Esophagus squamous epithelium (tissue), 5 donors: Measurements from ENCODE around the gene GMFB. TPM values are rescaled to one million over a fixed set of nuclear protein-coding genes. Genes with fewer than 3 reads are reported as not detected.

Experiments used
- DNase-seq: peaks from one replicate; lab custom pipeline; 2025; lab: John Stamatoyannopoulos, UW
- H3K27ac ChIP-seq, 4 donors: fragments of 200-600 bp; sonication (generic); one replicate each; pipeline ENCODE4 v1.5.1; 2016 to 2019; ENCODE audit warnings: mild to moderate bottlenecking in 1 of 4
- H3K27me3 ChIP-seq, 4 donors: fragments of 200-600 bp; sonication (generic); 1 replicate in 3 of 4; 2 replicates in 1 of 4; pipeline versions ENCODE4 v1.5.1 to v1.6.0; 2017 to 2021; ENCODE audit warnings: antibody characterized with exemption in 1 of 4
- H3K36me3 ChIP-seq, 3 donors: fragments of 200-600 bp; sonication (generic); one replicate each; pipeline ENCODE4 v1.5.1; 2016 to 2019
- H3K4me1 ChIP-seq, 3 donors: fragments of 200-600 bp; sonication (generic); one replicate each; pipeline ENCODE4 v1.5.1; 2017 to 2019
- H3K4me3 ChIP-seq, 4 donors: fragments of 200-600 bp; sonication (generic); 1 replicate in 3 of 4; 2 replicates in 1 of 4; pipeline ENCODE4 v1.5.1; 2016 to 2019; ENCODE audit warnings: mild to moderate bottlenecking in 2 of 4, moderate library complexity in 1 of 4
- H3K9me3 ChIP-seq, 3 donors: fragments of 200-600 bp; sonication (generic); one replicate each; pipeline ENCODE4 v1.5.1; 2016 to 2019
- CTCF ChIP-seq, 6 experiments: fragments of 450-650 bp in 4 of 6; fragments of 200-600 bp in 2 of 6; sonication (generic) in 2 of 6; IDR thresholded peaks; one replicate each; pipeline ENCODE4 v1.5.1; 2016 to 2019; ENCODE audit warnings: antibody characterized with exemption in 6 of 6, mild to moderate bottlenecking in 4 of 6, moderate library complexity in 4 of 6
- POLR2A ChIP-seq, 4 donors: fragments of 450-650 bp; IDR thresholded peaks; one replicate each; pipeline ENCODE4 v1.6.1; 2017; ENCODE audit warnings: antibody characterized with exemption in 4 of 4, mild to moderate bottlenecking in 4 of 4, moderate library complexity in 3 of 4
- WGBS, 2 donors: methylation state at CpG; one replicate each; pipeline ENCODE4 v1.1.5; 2018; 5-methylcytosine and 5-hydroxymethylcytosine counted together
- intact Hi-C: fragments of 100-400 bp; cut with DNase I; formaldehyde crosslinking; loops from one replicate; pipeline ENCODE4 v1.15.0; 2022
- total RNA-seq, 4 donors: library from RNA; depleted of rRNA; stranded (reverse); fragments of >200 nt; gene quantifications; one replicate each; pipeline ENCODE4 v1.1.0, GENCODE V29; 2016
- donor health status: DM: yes; HTN: yes; CAD: no.

The GMFB gene
- total RNA-seq, 4 donors from 2014 or later: 10.2 to 69.8 (median 36.2) TPM

GRCh38 chr14:54502602-54503001 is 13.8 kb upstream of the GMFB start:
- Histone ChIP-seq H3K36me3 (no peaks in the 10 kb centered on the region), H3K27ac (no peak overlapping the region), H3K4me1 (no peaks in the 10 kb centered on the region), H3K9me3 (no peaks in the 10 kb centered on the region), H3K4me3 (no peak overlapping the region), H3K27me3 (no peaks in the 10 kb centered on the region)
- DNase-seq: no peak
- intact Hi-C loops: no loop called here
- TF ChIP-seq CTCF (IDR thresholded peaks at IDR 0.05): no peak
- TF ChIP-seq POLR2A (IDR thresholded peaks at IDR 0.05): no peak
- 64 to 71% methylated on average over 2 of the region's 2 CpGs for WGBS, 2 donors

DNA sequence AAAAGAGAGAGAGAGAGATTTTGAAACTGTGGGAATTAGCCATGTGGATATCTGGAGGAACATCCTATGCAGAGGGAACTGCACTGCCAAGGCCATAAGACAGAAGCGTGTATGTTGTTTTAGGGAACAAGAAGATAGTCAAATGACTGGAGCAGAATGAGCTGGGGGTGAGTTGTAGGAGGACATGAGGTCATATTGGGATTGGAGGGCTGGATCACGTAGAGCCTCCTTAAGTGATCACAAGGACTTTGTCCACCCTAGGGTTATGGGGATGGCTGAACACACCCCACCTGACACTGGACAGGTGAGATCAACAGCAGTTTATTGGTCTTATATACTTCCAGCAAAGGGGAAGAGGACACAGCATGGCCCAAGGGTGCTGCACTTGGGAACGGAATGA is 12.7 kb upstream of the GMFB start:
- TF ChIP-seq POLR2A (IDR thresholded peaks at IDR 0.05) (no peak), CTCF (IDR thresholded peaks at IDR 0.05) (no peak)
- intact Hi-C loops: no loop called here
- no peaks in the 10 kb centered on the region for H3K36me3 ChIP-seq

GRCh38 chr14:54500744-54501143 is 12.0 kb upstream of the GMFB start:
- WGBS, 2 donors: 67 to 79% methylated on average over 2 of the region's 3 CpGs
- TF ChIP-seq CTCF (IDR thresholded peaks at IDR 0.05) (no peak), POLR2A (IDR thresholded peaks at IDR 0.05) (no peak)
- Histone ChIP-seq H3K27ac (no peak overlapping the region), H3K36me3 (no peaks in the 10 kb centered on the region), H3K9me3 (no peaks in the 10 kb centered on the region), H3K27me3 (no peaks in the 10 kb centered on the region), H3K4me1 (no peaks in the 10 kb centered on the region), H3K4me3 (no peak overlapping the region)
- no peak for DNase-seq
- intact Hi-C loops: no loop called here

More for the DNA sequence above, 12.7 kb upstream of the GMFB start:
- H3K27ac ChIP-seq: no peak overlapping the region
- 87 to 95% methylated on average over 3 of the region's 3 CpGs for WGBS, 2 donors
- H3K27me3 ChIP-seq: no peaks in the 10 kb centered on the region
- H3K4me3 ChIP-seq: no peak overlapping the region
- DNase-seq: no peak
- no peaks in the 10 kb centered on the region for H3K9me3 ChIP-seq
- H3K4me1 ChIP-seq: no peaks in the 10 kb centered on the region

- 67 to 73% methylated on average over 7 of the region's 7 CpGs for WGBS, 2 donors
- Histone ChIP-seq H3K9me3 (no peaks in the 10 kb centered on the region), H3K4me3 (no peak overlapping the region), H3K27ac (no peak overlapping the region), H3K4me1 (no peaks in the 10 kb centered on the region), H3K36me3 (no peaks in the 10 kb centered on the region), H3K27me3 (no peaks in the 10 kb centered on the region)
- intact Hi-C loops: no loop called here
- TF ChIP-seq CTCF (IDR thresholded peaks at IDR 0.05) (no peak), POLR2A (IDR thresholded peaks at IDR 0.05) (no peak)
- DNase-seq: no peak
These were observed 9.8 kb upstream of the GMFB start for GRCh38 chr14:54498579-54498978.

GRCh38 chr14:54498095-54498531 is 9.3 kb upstream of the GMFB start:
- Histone ChIP-seq H3K4me1 (no peaks in the 10 kb centered on the region), H3K9me3 (no peaks in the 10 kb centered on the region), H3K27ac (no peak overlapping the region), H3K36me3 (no peaks in the 10 kb centered on the region), H3K4me3 (no peak overlapping the region), H3K27me3 (no peaks in the 10 kb centered on the region)
- WGBS, 2 donors: 66 to 73% methylated on average over 4 to 5 of the region's 5 CpGs
- no peak for TF ChIP-seq CTCF (IDR thresholded peaks at IDR 0.05)
- intact Hi-C loops: no loop called here
- no peak for DNase-seq
